HCT116 (cell line): ENCODE measurements around the gene RAPGEF1.

ENCODE experiments used
- CBX3 ChIP-seq: IDR thresholded peaks from 2 replicates; pipeline ENCODE4 v1.6.1; 2012; ENCODE audit warnings: low read depth
- CEBPB ChIP-seq: IDR thresholded peaks from 2 replicates; pipeline ENCODE4 v1.6.1; 2012; ENCODE audit warnings: low read depth
- EGR1 ChIP-seq: IDR thresholded peaks from 2 replicates; pipeline ENCODE4 v1.6.1; 2012; ENCODE audit warnings: low read depth
- EZH2 ChIP-seq: fragments of 200-600 bp; sonication (generic); IDR thresholded peaks from 2 replicates; pipeline ENCODE4 v1.6.1; 2017; ENCODE audit warnings: antibody characterized with exemption, mixed run types
- EZH2phosphoT487 ChIP-seq: fragments of 200-600 bp; IDR thresholded peaks from 2 replicates; pipeline ENCODE4 v1.6.1; 2018; ENCODE audit warnings: antibody characterized with exemption, borderline replicate concordance
- MAX ChIP-seq: IDR thresholded peaks from 2 replicates; pipeline ENCODE4 v1.6.1; 2012
- POLR2A ChIP-seq: IDR thresholded peaks from 2 replicates; pipeline ENCODE4 v1.7.0; 2011; ENCODE audit warnings: borderline replicate concordance; ENCODE audit not compliant: insufficient read depth, insufficient read length; ENCODE audit errors: extremely low read depth
- POLR2AphosphoS5 ChIP-seq: IDR thresholded peaks from 2 replicates; pipeline ENCODE4 v1.6.1; 2011; ENCODE audit warnings: mild to moderate bottlenecking, low read depth, low read length, moderate library complexity
- RAD21 ChIP-seq: IDR thresholded peaks from 2 replicates; pipeline ENCODE4 v1.6.1; 2012; ENCODE audit warnings: low read depth, mild to moderate bottlenecking
- REST ChIP-seq: IDR thresholded peaks from 2 replicates; pipeline ENCODE4 v1.6.1; 2012; ENCODE audit warnings: low read depth
- SP1 ChIP-seq: IDR thresholded peaks from 2 replicates; pipeline ENCODE4 v1.6.1; 2012; ENCODE audit warnings: low read depth
- YY1 ChIP-seq: IDR thresholded peaks from 2 replicates; pipeline ENCODE4 v1.6.1; 2011; ENCODE audit warnings: low read length, low read depth, moderate library complexity, mild to moderate bottlenecking; ENCODE audit not compliant: insufficient replicate concordance; ENCODE audit errors: extremely low read depth
- ZNF274 ChIP-seq: fragments of 200-500 bp; sonication (Bioruptor generic); IDR thresholded peaks from 2 replicates; pipeline ENCODE4 v1.6.1; 2014; ENCODE audit warnings: mild to moderate bottlenecking, low read depth, low read length, inconsistent platforms
- TF ChIP-seq, protein P1 (sequence below), 3 experiments: fragments of 200-600 bp in 1 of 3; sonication (generic) in 1 of 3; IDR thresholded peaks in 2 of 3; conservative IDR thresholded peaks in 1 of 3; 2 replicates each; pipeline ENCODE4 v1.5.1; 2012 to 2017; ENCODE audit warnings: low read depth in 2 of 3, low read length in 2 of 3, antibody characterized with exemption in 1 of 3, borderline replicate concordance in 1 of 3, control low read depth in 1 of 3, mild to moderate bottlenecking in 1 of 3, mixed read lengths in 1 of 3, mixed run types in 1 of 3, moderate library complexity in 1 of 3; ENCODE audit not compliant: insufficient read depth in 1 of 3

GRCh38 chr9:131731237-131731636, 8.6 kb downstream of the RAPGEF1 start:
- no peak for TF ChIP-seq YY1
- TF ChIP-seq, protein P1, sequence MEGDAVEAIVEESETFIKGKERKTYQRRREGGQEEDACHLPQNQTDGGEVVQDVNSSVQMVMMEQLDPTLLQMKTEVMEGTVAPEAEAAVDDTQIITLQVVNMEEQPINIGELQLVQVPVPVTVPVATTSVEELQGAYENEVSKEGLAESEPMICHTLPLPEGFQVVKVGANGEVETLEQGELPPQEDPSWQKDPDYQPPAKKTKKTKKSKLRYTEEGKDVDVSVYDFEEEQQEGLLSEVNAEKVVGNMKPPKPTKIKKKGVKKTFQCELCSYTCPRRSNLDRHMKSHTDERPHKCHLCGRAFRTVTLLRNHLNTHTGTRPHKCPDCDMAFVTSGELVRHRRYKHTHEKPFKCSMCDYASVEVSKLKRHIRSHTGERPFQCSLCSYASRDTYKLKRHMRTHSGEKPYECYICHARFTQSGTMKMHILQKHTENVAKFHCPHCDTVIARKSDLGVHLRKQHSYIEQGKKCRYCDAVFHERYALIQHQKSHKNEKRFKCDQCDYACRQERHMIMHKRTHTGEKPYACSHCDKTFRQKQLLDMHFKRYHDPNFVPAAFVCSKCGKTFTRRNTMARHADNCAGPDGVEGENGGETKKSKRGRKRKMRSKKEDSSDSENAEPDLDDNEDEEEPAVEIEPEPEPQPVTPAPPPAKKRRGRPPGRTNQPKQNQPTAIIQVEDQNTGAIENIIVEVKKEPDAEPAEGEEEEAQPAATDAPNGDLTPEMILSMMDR (IDR thresholded peaks at IDR 0.05 in 2 of 3, conservative IDR thresholded peaks at IDR 0.05 in 1 of 3; ENCODE audit: borderline replicate concordance in 1 of 3, insufficient read depth in 1 of 3, low read depth in 2 of 3, low read length in 2 of 3), result no peak
- TF ChIP-seq POLR2A, result no peak
- TF ChIP-seq EZH2phosphoT487, result no peak
- TF ChIP-seq EZH2, result no peak
- no peak for TF ChIP-seq CBX3
- no peak for TF ChIP-seq REST
- TF ChIP-seq SP1, result no peak
- TF ChIP-seq POLR2AphosphoS5, result no peak
- no peak for TF ChIP-seq ZNF274
- no peak for TF ChIP-seq MAX
- no peak for TF ChIP-seq RAD21
- TF ChIP-seq CEBPB, result no peak
- no peak for TF ChIP-seq EGR1
